ENCODE data around the gene TECPR1. TPM values are rescaled to one million over a fixed set of nuclear protein-coding genes. Genes with fewer than 3 reads are reported as not detected.

TECPR1 gene
- 25.3 TPM for total RNA-seq

GRCh38 chr7:98251601-98252424 is at the start of gene TECPR1:
TSS of gene TECPR1 (minus strand) at chr7:98252232. CDS start at chr7:98246146, 6,086 bp downstream.
- DNase-seq (ENCODE audit: low spot score in 2 of 2) (peak; percentile 99 to 100), FAIRE-seq (no peak)

GRCh38 chr7:98300595-98301372 is 48.8 kb upstream of the TECPR1 start:
- FAIRE-seq: no peak
- DNase-seq (ENCODE audit: low spot score in 2 of 2): no peak

DNA sequence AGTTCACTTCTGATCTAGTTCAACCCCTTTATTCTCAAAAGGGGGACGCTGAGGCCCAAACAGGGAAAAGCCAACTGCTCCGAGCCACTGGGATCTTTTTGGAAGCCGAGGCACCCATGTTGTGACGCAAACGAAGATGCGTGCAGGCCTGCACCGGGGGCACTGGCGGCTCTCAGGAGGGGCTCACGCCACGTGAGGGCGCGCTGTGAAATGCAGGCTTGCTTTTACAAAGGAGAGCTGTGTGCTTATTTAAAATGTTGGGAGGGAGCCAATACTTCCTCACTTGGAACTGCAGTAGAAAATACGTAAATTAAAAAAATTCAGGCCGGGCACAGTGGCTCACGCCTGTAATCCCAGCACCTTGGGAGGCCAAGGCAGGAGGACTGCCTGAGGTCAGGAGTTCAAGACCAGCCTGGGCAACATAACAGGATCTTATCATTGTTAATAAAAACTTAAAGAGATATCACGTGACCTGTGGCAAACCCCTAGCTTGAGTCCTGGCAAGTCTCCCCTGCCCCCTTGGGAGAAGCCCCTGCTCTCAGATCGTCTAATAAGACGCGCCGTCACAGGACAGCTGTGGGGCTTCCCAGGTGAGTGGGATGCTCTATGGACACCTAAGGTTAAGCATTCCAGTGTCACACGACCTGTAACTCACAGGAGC is 45.7 kb upstream of the TECPR1 start:
- FAIRE-seq: no peak
- no peak for DNase-seq (ENCODE audit: low spot score in 2 of 2)

GRCh38 chr7:98296833-98297232 is 44.8 kb upstream of the TECPR1 start:
- FAIRE-seq: no peak
- DNase-seq (ENCODE audit: low spot score in 2 of 2): no peak

- FAIRE-seq: no peak
These were observed 43.6 kb upstream of the TECPR1 start for GRCh38 chr7:98295467-98296192.

GRCh38 chr7:98294798-98295382 is 42.9 kb upstream of the TECPR1 start:
- FAIRE-seq (no peak), DNase-seq (ENCODE audit: low spot score in 2 of 2) (no peak)

More at GRCh38 chr7:98295467-98296192, 43.6 kb upstream of the TECPR1 start:
- DNase-seq (ENCODE audit: low spot score in 2 of 2): no peak

DNA sequence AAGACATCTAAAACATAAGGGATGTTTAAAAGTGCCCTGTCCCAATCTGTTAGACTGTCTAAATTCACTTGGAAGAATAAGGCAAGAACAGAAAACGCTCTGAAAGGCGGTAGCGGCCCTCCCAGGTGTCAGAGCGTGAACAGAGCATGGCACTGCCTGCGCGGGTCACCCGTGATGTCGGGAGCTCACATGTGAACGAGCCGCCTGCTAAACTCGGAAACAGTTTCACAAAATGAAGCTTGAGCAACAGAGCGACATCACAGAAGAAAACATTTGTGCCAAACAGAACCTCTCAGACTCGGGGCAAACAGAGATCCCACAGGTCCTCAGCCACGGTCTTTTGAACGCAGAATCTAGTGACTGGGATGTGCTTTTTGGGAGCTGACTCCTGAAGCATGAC is 42.3 kb upstream of the TECPR1 start:
- DNase-seq (ENCODE audit: low spot score in 2 of 2) (no peak), FAIRE-seq (no peak)

DNA sequence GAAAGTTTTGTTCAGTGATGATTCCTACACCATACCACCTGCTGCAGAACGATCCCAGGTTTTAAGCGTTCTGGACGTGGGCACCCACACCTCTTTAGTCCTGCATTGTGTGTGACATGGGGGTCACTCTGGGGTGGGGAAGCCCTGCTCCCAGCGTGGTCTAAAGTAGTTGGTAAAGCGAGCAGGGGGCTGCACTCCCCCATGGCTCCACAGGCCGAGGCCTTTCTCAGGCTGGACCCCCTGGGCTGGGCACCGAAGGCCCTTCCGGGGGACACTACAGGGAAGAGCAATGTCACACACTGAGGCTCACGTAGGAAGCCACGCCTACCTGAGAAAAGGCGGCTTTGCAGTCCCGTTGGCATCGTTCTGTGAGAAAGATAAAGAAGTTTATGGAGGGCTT is 41.7 kb upstream of the TECPR1 start:
- FAIRE-seq: no peak
- no peak for DNase-seq (ENCODE audit: low spot score in 2 of 2)

DNA sequence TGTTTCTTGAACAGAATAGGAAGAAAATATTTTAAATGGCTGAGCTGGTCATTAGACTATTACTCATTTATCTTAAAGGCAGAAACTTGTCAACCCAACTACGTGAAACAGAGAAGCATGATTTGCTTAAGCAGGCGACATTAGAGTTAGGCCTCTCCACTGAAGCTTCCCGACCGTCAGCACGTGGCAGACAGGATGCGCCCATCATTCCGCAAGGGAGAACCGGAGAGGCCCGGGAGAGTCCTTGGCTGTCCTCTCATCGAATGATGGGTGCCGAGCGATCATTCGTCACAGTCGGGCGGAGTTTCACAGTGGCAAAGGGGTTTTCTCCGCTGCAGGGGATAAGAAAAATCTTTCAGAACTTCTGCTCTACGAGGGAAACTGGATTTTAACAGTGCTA is 41.2 kb upstream of the TECPR1 start:
- DNase-seq (ENCODE audit: low spot score in 2 of 2): no peak
- FAIRE-seq: no peak

DNA sequence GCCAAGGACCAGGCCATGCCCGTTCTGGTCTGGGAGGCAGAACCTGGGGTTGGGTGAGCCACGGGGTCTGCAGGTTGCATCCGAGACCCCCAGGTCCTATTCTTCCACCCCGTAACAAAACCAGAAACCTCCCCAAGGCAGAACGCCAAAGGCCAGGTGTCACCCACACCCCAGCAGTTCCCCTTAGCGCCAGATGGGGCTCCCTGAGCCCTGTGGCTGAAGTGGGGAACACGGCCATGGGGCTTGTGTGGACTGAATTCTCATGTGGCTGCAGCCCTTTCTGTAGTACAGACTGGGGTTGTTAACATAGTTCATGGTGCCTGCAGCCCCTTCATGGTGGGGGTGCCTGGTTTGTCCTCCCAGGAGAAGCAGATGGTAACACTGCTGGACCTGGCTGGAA is 39.7 kb upstream of the TECPR1 start:
- FAIRE-seq (no peak), DNase-seq (ENCODE audit: low spot score in 2 of 2) (no peak)

GRCh38 chr7:98289333-98289875 is 37.4 kb upstream of the TECPR1 start:
- FAIRE-seq (no peak), DNase-seq (ENCODE audit: low spot score in 2 of 2) (no peak)

GRCh38 chr7:98288064-98288823 is 36.2 kb upstream of the TECPR1 start:
- no peak for FAIRE-seq
- DNase-seq (ENCODE audit: low spot score in 2 of 2): no peak

DNA sequence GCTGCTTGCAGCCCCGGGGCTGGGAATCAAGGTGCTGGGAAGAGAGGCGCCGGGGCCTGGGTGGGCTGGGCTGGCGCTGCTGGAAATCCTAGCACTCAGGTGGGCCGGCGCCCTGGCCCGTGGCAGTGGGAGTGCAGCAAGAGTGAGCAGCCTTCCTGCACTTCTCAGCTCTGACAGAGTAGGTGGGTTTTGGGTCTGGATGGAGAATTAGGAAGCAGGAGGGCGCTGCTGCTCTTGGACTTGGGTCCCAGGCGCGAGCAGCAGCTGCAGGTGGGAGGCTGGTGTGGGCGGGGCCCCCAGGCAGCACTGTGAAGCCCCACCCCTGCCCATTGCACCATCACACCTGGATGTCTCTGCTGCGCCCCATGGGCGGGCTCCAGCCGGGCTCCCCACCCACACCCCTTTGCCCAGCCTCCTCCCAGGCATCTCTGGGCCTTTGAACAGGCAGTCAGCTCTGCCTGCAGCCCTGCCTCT is 35.5 kb upstream of the TECPR1 start:
- DNase-seq (ENCODE audit: low spot score in 2 of 2) (no peak), FAIRE-seq (no peak)

DNA sequence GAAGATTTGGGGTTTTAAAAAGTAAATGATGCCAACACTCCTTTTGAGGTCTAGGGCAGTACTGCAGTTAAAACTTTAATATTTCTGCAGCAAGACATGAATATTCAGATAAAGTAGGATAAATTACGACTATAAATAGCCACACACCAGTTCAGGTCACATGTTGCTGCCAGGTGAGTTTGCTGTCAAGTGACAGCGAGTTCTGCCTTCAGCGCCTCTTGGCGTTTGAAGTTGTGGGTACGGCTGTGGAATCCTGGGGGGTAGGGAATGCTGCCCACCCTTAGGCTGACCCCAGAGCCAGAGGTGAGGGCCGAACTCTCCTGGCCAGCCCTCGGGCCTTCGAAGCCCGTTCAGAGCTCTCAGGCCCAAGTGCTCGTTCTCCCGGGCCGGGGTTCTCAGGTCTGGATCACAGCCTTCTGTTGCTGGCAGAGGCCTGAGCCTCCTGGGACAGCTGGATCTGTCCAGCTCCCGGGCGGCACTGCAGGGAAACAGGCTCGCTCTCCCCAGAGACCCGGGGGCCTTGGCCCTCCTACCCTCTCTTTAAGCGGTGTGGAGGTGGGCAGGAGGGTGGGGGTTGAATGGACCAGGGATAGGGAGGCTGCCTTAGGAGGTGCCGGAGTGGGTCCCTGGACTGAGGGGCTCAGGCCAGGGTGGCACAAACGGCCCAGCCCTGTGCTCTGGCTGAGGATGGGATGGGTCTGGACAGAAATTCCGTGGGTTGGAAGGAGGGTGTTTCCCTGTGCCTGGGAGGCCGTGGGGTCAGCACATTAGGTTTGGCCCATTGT is 34.9 kb upstream of the TECPR1 start:
- FAIRE-seq: no peak
- DNase-seq (ENCODE audit: low spot score in 2 of 2): no peak

GRCh38 chr7:98286093-98286539 is 34.1 kb upstream of the TECPR1 start:
- FAIRE-seq (no peak), DNase-seq (ENCODE audit: low spot score in 2 of 2) (no peak)

DNA sequence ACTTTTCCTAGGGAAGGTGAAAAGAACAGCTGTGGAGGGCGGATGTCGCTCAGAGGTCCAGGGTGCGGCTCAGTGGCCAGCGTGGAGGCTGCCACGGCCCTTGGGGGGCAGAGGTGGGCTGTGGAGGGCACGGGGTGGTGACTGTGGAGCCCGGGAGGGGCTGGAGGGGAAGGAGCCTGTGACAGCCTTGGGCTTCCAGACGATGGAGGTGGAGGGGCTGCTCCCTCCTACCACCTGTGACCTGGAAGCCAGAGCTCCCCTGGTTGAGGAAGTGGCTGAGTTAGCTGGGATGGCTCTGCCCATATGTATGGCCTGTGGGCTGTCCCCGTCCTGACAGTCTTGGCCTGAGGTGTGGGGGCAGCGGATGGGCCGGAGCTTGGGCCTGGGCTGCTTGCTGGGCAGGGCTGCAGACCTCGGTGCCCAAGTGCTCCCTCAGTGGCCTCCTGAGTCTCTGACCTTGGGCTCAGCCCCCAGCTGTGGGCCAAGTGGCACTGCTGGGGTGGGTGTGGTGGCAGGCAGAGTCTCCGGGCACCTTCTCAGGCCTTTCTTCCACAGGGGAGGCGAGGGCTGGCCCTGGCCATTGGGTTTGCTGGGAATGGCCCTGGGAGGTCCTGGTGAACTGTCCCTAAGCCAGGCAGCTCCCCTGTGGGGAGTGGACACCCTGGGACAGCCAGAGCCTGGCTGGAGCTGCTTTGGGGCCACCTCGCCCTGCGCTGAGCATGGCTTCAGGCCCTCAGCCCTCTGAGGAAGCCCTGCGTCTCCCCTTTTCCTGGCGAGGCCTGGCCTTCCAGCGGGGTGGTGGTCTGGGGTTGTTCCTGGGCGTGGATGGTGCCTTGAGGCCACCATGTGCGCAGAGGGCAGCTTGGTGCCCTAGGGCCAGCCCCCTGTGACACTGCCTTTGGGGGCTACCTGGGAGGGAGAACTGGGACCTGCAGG is 33.4 kb upstream of the TECPR1 start:
- FAIRE-seq (no peak), DNase-seq (ENCODE audit: low spot score in 2 of 2) (no peak)
